ENCODE data around the gene KLHDC3. TPM values are rescaled to one million over a fixed set of nuclear protein-coding genes. Genes with fewer than 3 reads are reported as not detected.

Gene KLHDC3
- total and polyA plus RNA-seq, 2 of the 13 experiments (the other 11 are each of a cell fraction or from before 2014, with no cell fraction given): 78.3 to 91.5 TPM

DNA sequence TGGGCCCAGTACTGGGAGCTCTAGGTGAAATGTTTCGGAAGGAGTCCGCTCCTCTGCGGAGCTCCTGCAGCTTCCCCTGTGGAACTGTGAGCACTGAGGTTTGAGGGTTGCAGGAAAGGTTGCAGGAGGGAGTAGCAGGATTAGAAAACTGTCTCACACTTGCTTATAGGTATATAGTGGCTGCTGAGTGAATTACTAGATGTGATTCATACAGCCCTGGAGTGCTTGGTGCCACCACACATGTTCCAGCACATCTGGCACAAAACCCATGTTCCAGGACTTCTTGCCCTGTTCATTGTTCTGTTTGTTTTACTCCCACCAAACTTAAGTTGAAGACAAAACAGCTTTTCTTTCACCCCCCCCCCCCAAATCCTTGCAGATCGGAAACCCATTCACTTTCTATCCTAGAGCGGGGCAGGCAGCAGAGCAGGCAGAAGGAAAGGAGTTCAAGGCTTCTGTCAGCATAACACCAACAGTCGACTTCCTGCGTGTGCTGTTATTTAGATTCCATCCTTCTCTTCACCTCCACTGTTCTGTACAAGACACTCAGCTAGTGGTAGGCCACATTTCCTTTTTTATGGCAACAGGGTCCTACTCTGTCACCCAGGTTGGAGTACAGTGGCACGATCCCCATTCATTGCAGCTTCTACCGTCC is 34.4 kb upstream of the KLHDC3 start (continued):
- TF ChIP-seq ZNF253 (CRISPR knock-in tag; IDR thresholded peaks at IDR 0.05; ENCODE audit: borderline replicate concordance) (no peak), TAF1 (CRISPR knock-in tag; IDR thresholded peaks at IDR 0.05) (no peak), CSRNP2 (CRISPR knock-in tag; conservative IDR thresholded peaks at IDR 0.05; ENCODE audit: low read depth) (no peak), ZNF276 (CRISPR knock-in tag; IDR thresholded peaks at IDR 0.05; ENCODE audit: low read depth) (no peak), ZNF816 (CRISPR knock-in tag; IDR thresholded peaks at IDR 0.05; ENCODE audit: borderline replicate concordance) (peak; percentile 3; the same call in 1 of the 2 replicates), KDM1A (CRISPR knock-in tag; IDR thresholded peaks at IDR 0.05) (no peak), ZNF563 (CRISPR knock-in tag; IDR thresholded peaks at IDR 0.05) (no peak), ZNF777 (CRISPR knock-in tag; IDR thresholded peaks at IDR 0.05) (0 out of 2 replicates have a peak, but pooled peaks have one; percentile 5), MNT (IDR thresholded peaks at IDR 0.05) (no peak), NR2F1 (CRISPR knock-in tag; IDR thresholded peaks at IDR 0.05) (0 out of 4 replicates have a peak, but pooled peaks of 1 of the 2 experiments have one; percentile 1), AHR (CRISPR knock-in tag; IDR thresholded peaks at IDR 0.05) (0 out of 2 replicates have a peak, but pooled peaks have one; percentile 4), EED (CRISPR knock-in tag; IDR thresholded peaks at IDR 0.05) (no peak), NR2F2 (IDR thresholded peaks at IDR 0.05; ENCODE audit: borderline replicate concordance, low read depth) (no peak), TEF (CRISPR knock-in tag; IDR thresholded peaks at IDR 0.05) (no peak), CBX5 (CRISPR knock-in tag; IDR thresholded peaks at IDR 0.05; ENCODE audit: borderline replicate concordance) (peak; percentile 5; the same call in 1 of the 2 replicates), SUZ12 (IDR thresholded peaks at IDR 0.05; ENCODE audit: low read depth, low read length) (no peak), KDM3A (CRISPR knock-in tag; IDR thresholded peaks at IDR 0.05; ENCODE audit: low read depth) (no peak), CEBPG (CRISPR knock-in tag; IDR thresholded peaks at IDR 0.05) (no peak), HDAC1 (CRISPR knock-in tag; IDR thresholded peaks at IDR 0.05) (no peak), LRRFIP1 (CRISPR knock-in tag; conservative IDR thresholded peaks at IDR 0.05) (no peak), MIXL1 (CRISPR knock-in tag; IDR thresholded peaks at IDR 0.05) (no peak), JUND (CRISPR knock-in tag; IDR thresholded peaks at IDR 0.05) (no peak), TGIF2 (CRISPR knock-in tag; IDR thresholded peaks at IDR 0.05) (no peak), SYNCRIP (IDR thresholded peaks at IDR 0.05; ENCODE audit: insufficient read depth, low read depth, low read length) (no peak)
